Activated CD8-positive, alpha-beta memory T cell treated with anti-CD3 and anti-CD28 coated beads, Interleukin-2, amount 50 U/mL, for 48 hours (primary cell): ENCODE data around the gene FAM210A.
"Not testable (repeated sequence)": the region's sequence is repeated elsewhere in the genome, so short reads cannot be mapped to it uniquely, and the experiment has no call there.

Experiments used
- DNase-seq: peaks from one replicate; pipeline ENCODE4 v3.0.0-alpha.2; 2020

The FAM210A gene

DNA sequence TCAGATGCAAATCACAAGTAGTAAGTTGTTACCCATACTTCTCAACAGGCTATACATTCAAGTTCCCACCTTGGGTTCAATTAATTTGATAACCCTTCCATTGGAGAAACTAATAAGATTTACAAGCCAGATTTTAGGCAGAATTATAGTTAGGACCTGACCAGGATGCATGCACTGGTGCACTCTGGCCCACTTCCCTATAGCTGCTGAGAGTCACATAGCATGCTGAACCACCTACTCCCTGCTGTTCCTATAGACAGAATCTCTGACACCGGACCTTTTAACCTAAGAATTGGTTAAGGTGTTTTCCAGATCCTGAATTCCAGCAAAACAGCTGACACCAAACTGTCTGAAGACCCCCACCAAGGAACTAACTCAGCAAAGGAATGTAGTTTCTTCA, 26.2 kb downstream of the FAM210A start:
- DNase-seq, result no peak

- no peak for DNase-seq
These were observed 29.4 kb downstream of the FAM210A start for GRCh38 chr18:13696961-13697360.

DNA sequence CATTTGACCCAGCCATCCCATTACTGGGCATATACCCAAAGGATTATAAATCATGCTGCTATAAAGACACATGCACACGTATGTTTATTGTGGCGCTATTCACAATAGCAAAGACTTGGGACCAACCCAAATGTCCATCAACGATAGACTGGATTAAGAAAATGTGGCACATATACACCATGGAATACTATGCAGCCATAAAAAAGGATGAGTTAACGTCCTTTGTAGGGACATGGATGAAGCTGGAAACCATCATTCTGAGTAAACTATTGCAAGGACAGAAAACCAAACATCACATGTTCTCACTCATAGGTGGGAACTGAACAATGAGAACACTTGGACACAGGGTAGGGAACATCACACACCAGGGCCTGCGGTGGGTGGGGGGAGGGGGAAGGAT, 31.0 kb downstream of the FAM210A start:
- DNase-seq, result not testable (repeated sequence)

DNA sequence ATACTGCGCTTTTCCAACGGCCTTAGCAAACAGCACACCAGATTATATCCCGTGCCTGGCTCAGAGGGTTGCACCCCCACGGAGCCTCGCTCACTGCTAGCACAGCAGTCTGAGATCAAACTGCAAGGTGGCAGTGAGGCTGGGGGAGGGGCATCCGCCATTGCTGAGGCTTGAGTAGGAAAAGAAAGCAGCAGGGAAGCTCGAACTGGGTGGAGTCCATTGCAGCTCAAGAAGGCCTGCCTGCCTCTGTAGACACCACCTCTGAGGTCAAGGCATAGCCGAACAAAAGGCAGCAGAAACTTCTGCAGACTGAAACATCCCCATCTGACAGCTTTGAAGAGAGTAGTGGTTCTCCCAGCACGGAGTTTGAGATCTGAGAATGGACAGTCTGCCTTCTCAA, 36.3 kb downstream of the FAM210A start:
- not testable (repeated sequence) for DNase-seq

- DNase-seq, result no peak
These were observed 37.9 kb downstream of the FAM210A start for GRCh38 chr18:13688191-13689136.

GRCh38 chr18:13684546-13684945, 41.8 kb downstream of the FAM210A start:
- DNase-seq, result no peak

DNA sequence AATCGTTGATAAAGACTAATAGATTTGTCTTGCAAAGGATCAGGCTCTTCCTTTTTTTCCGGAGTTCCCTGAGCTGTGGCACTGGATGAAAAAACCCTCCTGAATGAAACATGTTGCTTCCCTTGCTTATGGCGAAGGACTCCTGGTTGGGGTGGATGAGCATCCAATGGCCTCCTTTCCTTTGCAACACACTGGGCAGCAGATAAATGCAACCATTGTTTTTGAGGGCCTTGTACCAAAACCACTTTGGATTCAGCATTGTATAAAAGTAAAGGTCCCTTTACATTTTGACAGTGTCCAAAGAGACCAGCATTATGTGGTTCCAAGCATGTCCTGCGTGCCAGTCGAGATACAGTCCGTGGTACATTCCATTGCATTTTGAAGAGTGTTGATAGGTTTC, 44.7 kb downstream of the FAM210A start:
- no peak for DNase-seq

GRCh38 chr18:13680612-13681011, 45.7 kb downstream of the FAM210A start:
- no peak for DNase-seq

DNA sequence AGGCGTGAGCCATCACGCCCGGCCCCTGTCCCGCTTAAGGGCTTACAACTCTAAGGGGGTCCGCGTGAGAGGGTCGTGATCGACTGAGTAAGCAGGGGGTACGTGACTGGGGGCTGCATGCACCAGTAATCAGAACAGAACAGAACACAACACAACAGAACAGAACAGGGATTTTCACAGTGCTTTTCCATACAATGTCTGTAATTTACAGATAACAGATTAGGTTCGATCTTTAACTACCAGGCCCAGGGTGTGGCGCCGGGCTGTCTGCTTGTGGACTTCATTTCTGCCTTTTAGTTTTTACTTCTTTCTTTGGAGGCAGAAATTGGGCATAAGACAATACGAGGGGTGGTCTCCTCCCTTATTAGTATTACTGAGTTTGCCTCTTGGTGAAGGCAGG, 49.0 kb downstream of the FAM210A start:
- DNase-seq, result not testable (repeated sequence)

GRCh38 chr18:13676471-13676870, 49.9 kb downstream of the FAM210A start:
- no peak for DNase-seq

- DNase-seq, result no peak
These were observed 53.7 kb downstream of the FAM210A start for GRCh38 chr18:13672657-13673056.

DNA sequence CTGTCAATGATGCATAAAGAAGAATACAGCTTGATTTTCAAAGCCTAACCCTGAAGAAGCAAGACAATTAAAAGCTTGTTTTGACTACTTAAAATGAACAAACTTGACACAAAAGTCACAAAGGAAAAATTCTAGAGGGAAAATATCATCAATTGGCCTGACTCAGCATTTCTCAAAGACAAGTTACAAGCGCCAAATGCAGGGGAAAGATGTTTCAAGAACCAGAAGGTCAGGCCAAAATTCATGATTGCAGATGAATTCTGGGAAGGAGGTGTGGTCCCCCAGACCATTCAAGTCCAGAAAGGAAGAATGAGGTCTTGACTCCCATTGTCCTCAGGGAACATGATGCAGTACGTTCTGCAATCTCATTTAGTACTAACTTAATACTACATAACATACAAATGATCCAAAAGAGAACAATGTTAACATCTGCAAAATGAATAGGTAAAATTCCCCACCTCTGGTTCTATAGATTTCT, 64.5 kb downstream of the FAM210A start:
- no peak for DNase-seq

GRCh38 chr18:13661051-13661778, 65.1 kb downstream of the FAM210A start:
- DNase-seq, result no peak

DNA sequence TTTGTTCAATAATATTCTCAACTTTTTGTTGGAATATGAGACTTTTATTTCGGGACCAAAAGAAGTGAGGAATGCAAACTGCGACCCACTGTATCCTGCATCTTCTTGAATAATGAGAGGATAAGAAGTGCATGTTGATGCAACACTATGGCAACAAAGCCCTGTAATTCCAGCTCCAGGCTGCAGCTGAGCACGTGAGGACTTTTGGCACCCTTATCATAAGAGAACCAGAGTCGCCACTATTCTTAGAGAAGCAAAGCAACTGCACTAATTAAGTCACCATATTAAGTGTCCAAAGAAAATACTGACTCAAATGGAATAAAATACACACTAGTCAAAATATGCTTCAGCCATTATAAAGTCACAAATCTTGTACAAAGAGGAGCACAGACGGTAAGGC, 65.8 kb downstream of the FAM210A start:
- DNase-seq, result no peak

DNA sequence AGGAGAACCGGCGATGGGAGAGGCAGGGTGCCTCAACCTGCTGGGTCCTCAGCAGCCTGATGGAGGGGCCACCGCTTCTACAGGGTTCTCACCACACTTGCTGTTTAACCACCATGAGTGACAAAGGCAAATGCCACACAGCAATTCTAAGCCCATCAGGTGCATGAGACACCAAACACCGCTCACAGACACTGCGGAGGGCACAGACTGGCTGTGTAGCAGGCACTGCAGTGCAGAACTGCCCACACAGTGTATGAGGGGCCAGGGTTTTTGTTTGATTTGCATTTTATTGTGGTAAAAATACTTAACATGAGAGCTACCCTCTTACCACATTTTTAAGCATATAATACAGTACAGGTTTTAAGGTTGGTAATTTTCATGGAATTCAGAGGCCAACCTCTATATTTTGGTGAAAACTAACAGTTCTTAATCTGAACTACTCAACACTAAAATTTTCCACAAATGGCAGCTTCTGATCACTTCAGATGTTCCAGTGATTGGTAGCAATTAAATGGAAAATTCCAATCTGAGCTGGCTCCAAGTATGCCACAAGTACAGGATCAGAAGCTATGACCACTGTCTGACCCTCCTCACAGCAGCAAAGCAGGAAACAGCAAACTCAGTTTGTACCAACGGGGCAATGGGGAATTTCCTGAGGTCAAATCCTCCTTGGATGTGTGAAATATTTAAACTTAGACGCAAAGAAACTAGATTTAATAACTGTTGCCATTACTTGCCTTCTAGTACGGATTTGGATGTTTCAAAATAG, 67.7 kb downstream of the FAM210A start:
- DNase-seq, result no peak

DNA sequence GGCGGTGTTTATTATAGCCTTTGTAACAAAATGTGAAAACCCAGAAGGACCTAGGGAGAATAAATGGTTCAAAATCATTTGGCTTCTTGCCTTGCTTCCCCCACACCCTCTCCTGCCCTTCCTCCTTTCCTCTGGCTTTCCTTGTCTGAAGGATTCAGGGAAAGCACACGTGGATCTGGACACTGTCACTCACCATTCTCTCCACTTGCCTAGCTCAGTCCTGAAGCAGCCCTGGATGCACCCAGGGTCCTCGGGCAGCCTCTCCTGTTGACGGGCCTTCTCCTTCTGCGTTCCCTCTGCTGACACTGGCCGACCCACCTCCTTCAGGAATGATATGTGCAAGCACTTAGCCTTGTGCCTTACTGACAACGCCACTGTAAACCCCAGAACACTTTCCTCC, 68.4 kb downstream of the FAM210A start:
- no peak for DNase-seq

- DNase-seq, result no peak
These were observed 72.5 kb downstream of the FAM210A start for GRCh38 chr18:13653746-13654433.

- no peak for DNase-seq
These were observed 76.7 kb downstream of the FAM210A start for GRCh38 chr18:13649397-13650390.

DNA sequence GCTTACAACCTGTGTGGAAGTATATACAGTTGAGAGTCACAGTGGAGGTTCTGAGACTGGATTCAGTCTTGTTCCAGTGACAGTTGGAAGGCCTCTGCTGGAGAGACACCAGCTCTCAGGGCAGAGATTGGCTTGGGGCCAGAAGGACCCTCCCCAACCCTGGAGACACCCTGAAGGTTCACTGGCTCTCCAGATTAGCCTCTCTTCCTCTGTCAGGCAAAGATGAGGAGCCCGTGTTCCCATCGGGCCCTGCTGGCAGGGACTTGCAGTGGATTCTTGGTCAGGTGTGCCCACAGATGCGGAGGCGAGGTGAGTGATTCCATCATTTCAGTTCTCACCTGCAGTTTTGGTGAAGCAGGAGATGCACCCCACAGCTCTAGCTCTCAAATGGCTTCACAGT, 78.6 kb downstream of the FAM210A start:
- DNase-seq, result no peak

GRCh38 chr18:13646633-13647032, 79.7 kb downstream of the FAM210A start:
- DNase-seq, result no peak

- DNase-seq, result no peak
These were observed 81.3 kb downstream of the FAM210A start for GRCh38 chr18:13645093-13645492.
